Kidney (tissue), 14 donors: ENCODE results near the gene IHH. TPM values are rescaled to one million over a fixed set of nuclear protein-coding genes. Genes with fewer than 3 reads are reported as not detected.

ENCODE experiments used
- DNase-seq, 5 donors: peaks; one replicate each; pipeline ENCODE4 v3.0.0-alpha.2; 2013 to 2020
- FAIRE-seq: peaks from 2 replicates; lab custom pipeline; 2012; peaks lifted over from hg19 to GRCh38; lab: Jason Lieb, UNC
- H3K27ac ChIP-seq, 2 donors: one replicate each; pipeline ENCODE4 v1.7.0; 2013; ENCODE audit warnings: low read depth in 2 of 2, low read length in 2 of 2, inconsistent platforms in 1 of 2
- H3K27me3 ChIP-seq: one replicate; pipeline ENCODE4 v1.7.1; 2013; ENCODE audit warnings: low read length, inconsistent platforms; ENCODE audit not compliant: control insufficient read depth, insufficient read depth
- H3K36me3 ChIP-seq, 3 donors: one replicate each; pipeline versions ENCODE4 v1.7.0 to v1.7.1; 2013; ENCODE audit warnings: low read length in 3 of 3, control low read depth in 1 of 3, inconsistent platforms in 1 of 3; ENCODE audit not compliant: insufficient read depth in 3 of 3, control insufficient read depth in 2 of 3
- H3K4me1 ChIP-seq, 3 donors: one replicate each; pipeline versions ENCODE4 v1.7.0 to v1.7.1; 2013; ENCODE audit warnings: low read length in 3 of 3, inconsistent platforms in 1 of 3, low read depth in 1 of 3; ENCODE audit not compliant: control insufficient read depth in 2 of 3, insufficient read depth in 2 of 3
- H3K4me3 ChIP-seq, 3 donors: one replicate each; pipeline versions ENCODE4 v1.7.0 to v1.8.1; 2013; ENCODE audit warnings: low read length in 3 of 3, control low read depth in 1 of 3, inconsistent platforms in 1 of 3
- H3K9ac ChIP-seq, 3 donors: one replicate each; pipeline versions ENCODE4 v1.7.0 to v1.7.1; 2013; ENCODE audit warnings: low read length in 3 of 3, control low read depth in 1 of 3, inconsistent platforms in 1 of 3
- H3K9me3 ChIP-seq, 3 donors: one replicate each; pipeline versions ENCODE4 v1.7.0 to v1.7.1; 2013; ENCODE audit warnings: low read length in 3 of 3, control low read depth in 1 of 3, inconsistent platforms in 1 of 3; ENCODE audit not compliant: control insufficient read depth in 2 of 3, insufficient read depth in 1 of 3
- CTCF ChIP-seq: IDR thresholded peaks from 3 replicates; pipeline ENCODE4 v1.5.1; 2012; ENCODE audit warnings: mild to moderate bottlenecking, moderate library complexity, borderline replicate concordance; ENCODE audit not compliant: insufficient read depth; ENCODE audit errors: extremely low read depth
- intact Hi-C: fragments of 100-400 bp; cut with DNase I; formaldehyde crosslinking; loops from one replicate; pipeline ENCODE4 v1.11.1; 2022
- polyA plus RNA-seq: library from polyadenylated mRNA; stranded (reverse); fragments of 350-450 nt; fragmentation: Illumina TruSeq; extraction: RNeasy Lipid Tissue Mini Kit (QIAGEN cat#74804); gene quantifications from one replicate; pipeline ENCODE4 v1.2.3, GENCODE V29; 2014; ENCODE audit warnings: low read depth, low replicate concordance; ENCODE audit not compliant: insufficient read depth
- total RNA-seq: library from RNA; stranded (reverse); fragmentation: NEBNext Ultra II Directional; extraction: Animal tissue kit (Norgen Biotek cat#: 25700); gene quantifications from one replicate; pipeline ENCODE4 v1.2.1, GENCODE V29; 2021
- donor health status: control.
- donor health status: control.
- donor health status: control.
- donor health status: control.
- donor health status: control.
- donor health status: DM: yes; HTN: yes; CAD: no.
- donor health status: Normal renal cell carcinoma (clear cell type).

The IHH gene
- total and polyA plus RNA-seq, 2 donors from 2014 or later: 0.88 to 3.1 TPM

DNA sequence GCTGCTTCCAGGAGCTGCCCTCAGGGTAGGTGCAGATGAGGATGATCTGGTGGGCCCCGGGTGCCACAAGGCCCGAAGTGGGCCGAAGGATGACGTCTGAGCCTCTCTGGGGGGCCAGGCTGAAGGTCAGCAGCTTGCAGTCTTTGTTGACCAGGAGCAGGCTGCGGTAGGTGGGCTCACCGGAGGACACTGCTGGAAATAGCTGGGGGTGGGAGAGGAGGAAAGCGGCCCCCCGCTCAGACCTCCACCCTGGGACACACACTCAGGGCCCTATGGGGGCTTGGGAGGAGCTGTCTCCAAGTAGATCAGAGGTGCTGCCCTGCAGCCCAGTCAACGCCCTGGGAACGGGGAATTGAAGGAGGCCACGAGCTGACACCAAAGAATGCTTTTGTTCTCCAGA lies 36.7 kb downstream of the IHH start:
- intact Hi-C loops: no loop called here
- Histone ChIP-seq H3K4me1 (no peaks in the 10 kb centered on the region), H3K4me3 (no peak overlapping the region), H3K27ac (no peak overlapping the region), H3K27me3 (no peaks in the 10 kb centered on the region), H3K9me3 (no peaks in the 10 kb centered on the region), H3K36me3 (no peaks in the 10 kb centered on the region), H3K9ac (no peak overlapping the region)
- TF ChIP-seq CTCF: no peak
- peak in 1 of 5 donors; percentile 48 for DNase-seq
- FAIRE-seq: no peak

DNA sequence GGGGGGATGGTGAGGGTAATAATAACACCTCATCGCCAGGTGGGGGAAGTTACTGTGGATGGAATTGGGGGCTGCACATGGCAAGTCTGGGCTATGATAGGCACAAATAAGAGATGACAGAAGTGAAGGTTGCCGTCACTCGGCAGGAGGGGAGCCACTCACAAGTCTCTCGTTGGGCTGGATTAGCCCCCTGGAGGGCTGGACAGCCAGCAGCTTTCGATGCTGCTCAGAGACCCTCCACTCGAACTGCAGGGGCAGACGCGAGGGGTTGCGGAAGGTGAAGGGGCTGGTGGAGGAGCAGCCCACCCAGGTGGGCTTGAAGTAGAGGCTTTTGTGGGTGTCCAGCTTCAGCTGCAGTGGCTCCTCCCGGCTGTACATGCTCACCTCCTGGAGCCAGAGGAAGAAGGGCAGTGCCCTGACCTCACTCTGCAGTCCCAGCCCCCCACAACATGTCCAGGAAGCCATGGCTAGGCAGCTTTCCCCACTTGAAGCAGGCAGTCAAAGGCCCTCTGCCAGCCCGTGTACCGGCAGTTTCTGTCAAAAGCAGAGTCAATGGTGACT lies 37.6 kb downstream of the IHH start:
- intact Hi-C loops: no loop called here
- DNase-seq: peak in 1 of 5 donors; percentile 63

DNA sequence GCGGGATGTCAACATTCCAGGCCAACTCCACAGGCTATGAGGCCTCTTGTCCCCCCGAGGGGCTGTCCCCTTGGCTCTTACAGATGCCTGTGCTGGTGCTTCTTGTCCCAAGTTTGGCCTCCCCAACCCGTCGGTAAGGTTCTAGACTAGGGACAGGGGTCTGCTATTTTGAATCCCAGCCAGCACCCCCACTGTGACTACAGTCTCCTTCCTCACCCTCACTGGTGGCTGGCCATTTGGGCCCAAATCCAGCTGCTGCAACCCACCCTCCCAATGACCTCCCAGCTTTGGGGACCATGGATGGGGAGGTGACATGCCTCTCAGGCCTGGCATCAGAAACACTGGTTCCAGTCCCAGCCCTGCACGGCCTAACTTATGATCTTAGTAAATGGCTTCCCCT lies 38.1 kb downstream of the IHH start:
- Histone ChIP-seq H3K9ac (no peak overlapping the region), H3K9me3 (no peaks in the 10 kb centered on the region), H3K27me3 (no peaks in the 10 kb centered on the region), H3K4me3 (no peak overlapping the region), H3K27ac (no peak overlapping the region), H3K36me3 (no peaks in the 10 kb centered on the region), H3K4me1 (no peaks in the 10 kb centered on the region)
- peak in 1 of 5 donors; percentile 45 for DNase-seq
- TF ChIP-seq CTCF: no peak
- no peak for FAIRE-seq
- intact Hi-C loops: no loop called here

More for the DNA sequence above, 37.6 kb downstream of the IHH start:
- Histone ChIP-seq H3K9me3 (no peaks in the 10 kb centered on the region), H3K4me3 (no peak overlapping the region), H3K27ac (no peak overlapping the region), H3K36me3 (no peaks in the 10 kb centered on the region), H3K9ac (no peak overlapping the region), H3K4me1 (no peaks in the 10 kb centered on the region), H3K27me3 (no peaks in the 10 kb centered on the region)
- FAIRE-seq: no peak
- TF ChIP-seq CTCF: no peak

- H3K4me1 ChIP-seq: no peaks in the 10 kb centered on the region
- no peaks in the 10 kb centered on the region for H3K9me3 ChIP-seq
- FAIRE-seq: no peak
- H3K27ac ChIP-seq: no peak overlapping the region
- H3K27me3 ChIP-seq: no peaks in the 10 kb centered on the region
- H3K4me3 ChIP-seq: no peak overlapping the region
- TF ChIP-seq CTCF: no peak
- intact Hi-C loops: no loop called here
- no peak overlapping the region for H3K9ac ChIP-seq
- DNase-seq: peak in 1 of 5 donors; percentile 65
- H3K36me3 ChIP-seq: no peaks in the 10 kb centered on the region
Measured at GRCh38 chr2:219022041-219022440, 38.7 kb downstream of the IHH start.
